HEK293 (cell line): ENCODE data around the gene EDEM3.
A peak's percentile ranks its signal among the peaks of the same experiment; 100 is the strongest.

Source experiments
- CTCF ChIA-PET: fragments of 350-600 bp; formaldehyde crosslinking; extraction: SDS; loops from one replicate; lab custom pipeline; 2021; ENCODE audit warnings: antibody characterized with exemption; lab: Yijun Ruan, JAX
- POLR2A ChIA-PET: fragments of 300-600 bp; formaldehyde crosslinking; extraction: SDS; loops from one replicate; lab custom pipeline; 2020; ENCODE audit warnings: antibody characterized with exemption, inconsistent platforms; lab: Yijun Ruan, JAX
- H3K27ac ChIP-seq: fragments of 200-500 bp; sonication (Bioruptor generic); 2 replicates; pipeline ENCODE4 v1.5.1; 2014; ENCODE audit warnings: low read depth, low read length, control low read depth, inconsistent platforms; ENCODE audit errors: extremely low read depth
- H3K36me3 ChIP-seq, 2 experiments: fragments of 200-500 bp in 1 of 2; sonication (Bioruptor generic) in 1 of 2; 1 replicate in 1 of 2; 2 replicates in 1 of 2; pipeline ENCODE4 v1.5.1; 2014 to 2017; ENCODE audit warnings: inconsistent platforms in 2 of 2, low read length in 2 of 2; ENCODE audit not compliant: control insufficient read depth in 2 of 2, insufficient read depth in 1 of 2
- H3K4me1 ChIP-seq: fragments of 200-500 bp; sonication (Bioruptor generic); 2 replicates; pipeline ENCODE4 v1.5.1; 2014; ENCODE audit warnings: mild to moderate bottlenecking, low read length, inconsistent platforms; ENCODE audit not compliant: control insufficient read depth, insufficient read depth
- H3K4me3 ChIP-seq: 2 replicates; pipeline ENCODE4 v1.5.1; 2011; ENCODE audit warnings: low read depth, mild to moderate bottlenecking, control low read depth, low read length, moderate library complexity
- H3K9me3 ChIP-seq: fragments of 200-500 bp; sonication (Bioruptor generic); 2 replicates; pipeline ENCODE4 v1.5.1; 2014; ENCODE audit warnings: low read depth, low read length, inconsistent platforms; ENCODE audit not compliant: control insufficient read depth, insufficient read depth
- GLIS1 ChIP-seq: fragments of 450-650 bp; formaldehyde crosslinking; IDR thresholded peaks from 2 replicates; pipeline ENCODE4 v1.5.1; 2016; ENCODE audit warnings: missing biosample characterization, missing genetic modification characterization
- GLIS2 ChIP-seq: fragments of 450-650 bp; formaldehyde crosslinking; IDR thresholded peaks from 2 replicates; pipeline ENCODE4 v1.5.1; 2016; ENCODE audit warnings: missing biosample characterization, missing genetic modification characterization
- INSM2 ChIP-seq: fragments of 450-650 bp; formaldehyde crosslinking; IDR thresholded peaks from 2 replicates; pipeline ENCODE4 v1.5.1; 2016; ENCODE audit warnings: missing biosample characterization, missing genetic modification characterization
- REPIN1 ChIP-seq: fragments of 450-650 bp; formaldehyde crosslinking; IDR thresholded peaks from 2 replicates; pipeline ENCODE4 v1.5.1; 2017; ENCODE audit warnings: missing biosample characterization, missing genetic modification characterization, low read depth
- ZBTB10 ChIP-seq: fragments of 450-650 bp; formaldehyde crosslinking; IDR thresholded peaks from 2 replicates; pipeline ENCODE4 v1.5.1; 2016; ENCODE audit warnings: missing biosample characterization, missing genetic modification characterization
- ZFP3 ChIP-seq: fragments of 450-650 bp; formaldehyde crosslinking; IDR thresholded peaks from 2 replicates; pipeline ENCODE4 v1.5.1; 2016; ENCODE audit warnings: low read depth, missing biosample characterization, missing genetic modification characterization
- ZNF138 ChIP-seq: fragments of 450-650 bp; formaldehyde crosslinking; IDR thresholded peaks from 2 replicates; pipeline ENCODE4 v1.5.1; 2016; ENCODE audit warnings: missing biosample characterization, missing genetic modification characterization, borderline replicate concordance
- ZNF146 ChIP-seq: fragments of 450-650 bp; formaldehyde crosslinking; IDR thresholded peaks from 2 replicates; pipeline ENCODE4 v1.5.1; 2016; ENCODE audit warnings: missing biosample characterization, missing genetic modification characterization
- ZNF175 ChIP-seq: fragments of 450-650 bp; formaldehyde crosslinking; IDR thresholded peaks from 2 replicates; pipeline ENCODE4 v1.5.1; 2016; ENCODE audit warnings: missing biosample characterization, missing genetic modification characterization
- ZNF18 ChIP-seq: fragments of 450-650 bp; formaldehyde crosslinking; IDR thresholded peaks from 2 replicates; pipeline ENCODE4 v1.5.1; 2016; ENCODE audit warnings: missing biosample characterization, missing genetic modification characterization
- ZNF2 ChIP-seq: fragments of 450-650 bp; formaldehyde crosslinking; IDR thresholded peaks from 2 replicates; pipeline ENCODE4 v1.5.1; 2016; ENCODE audit warnings: missing biosample characterization, missing genetic modification characterization
- ZNF221 ChIP-seq: fragments of 450-650 bp; formaldehyde crosslinking; IDR thresholded peaks from 2 replicates; pipeline ENCODE4 v1.5.1; 2017; ENCODE audit warnings: missing biosample characterization, missing genetic modification characterization, borderline replicate concordance
- ZNF23 ChIP-seq: fragments of 450-650 bp; formaldehyde crosslinking; IDR thresholded peaks from 2 replicates; pipeline ENCODE4 v1.5.1; 2016; ENCODE audit warnings: missing biosample characterization, missing genetic modification characterization, borderline replicate concordance
- ZNF26 ChIP-seq: fragments of 450-650 bp; formaldehyde crosslinking; IDR thresholded peaks from 2 replicates; pipeline ENCODE4 v1.5.1; 2016; ENCODE audit warnings: missing biosample characterization, missing genetic modification characterization
- ZNF324 ChIP-seq: fragments of 450-650 bp; formaldehyde crosslinking; IDR thresholded peaks from 2 replicates; pipeline ENCODE4 v1.5.1; 2016; ENCODE audit warnings: missing biosample characterization, missing genetic modification characterization
- ZNF423 ChIP-seq: fragments of 450-650 bp; formaldehyde crosslinking; IDR thresholded peaks from 2 replicates; pipeline ENCODE4 v1.5.1; 2016; ENCODE audit warnings: missing biosample characterization, missing genetic modification characterization
- ZNF501 ChIP-seq: fragments of 450-650 bp; formaldehyde crosslinking; IDR thresholded peaks from 2 replicates; pipeline ENCODE4 v1.5.1; 2016; ENCODE audit warnings: missing biosample characterization, missing genetic modification characterization
- ZNF544 ChIP-seq: fragments of 450-650 bp; formaldehyde crosslinking; IDR thresholded peaks from 2 replicates; pipeline ENCODE4 v1.5.0; 2017; ENCODE audit warnings: missing biosample characterization, missing genetic modification characterization
- ZNF555 ChIP-seq: fragments of 450-650 bp; formaldehyde crosslinking; conservative IDR thresholded peaks from 2 replicates; pipeline ENCODE4 v1.5.1; 2017; ENCODE audit warnings: missing biosample characterization, mild to moderate bottlenecking, missing genetic modification characterization, inconsistent platforms
- ZNF626 ChIP-seq: fragments of 450-650 bp; sonication (Bioruptor Pico); formaldehyde crosslinking; IDR thresholded peaks from 2 replicates; pipeline ENCODE4 v1.5.1; 2018; ENCODE audit warnings: missing biosample characterization, missing genetic modification characterization, inconsistent platforms
- ZNF654 ChIP-seq: fragments of 450-650 bp; formaldehyde crosslinking; IDR thresholded peaks from 2 replicates; pipeline ENCODE4 v1.5.1; 2016; ENCODE audit warnings: low read depth, missing biosample characterization, missing genetic modification characterization
- ZSCAN16 ChIP-seq: fragments of 450-650 bp; formaldehyde crosslinking; IDR thresholded peaks from 2 replicates; pipeline ENCODE4 v1.5.1; 2016; ENCODE audit warnings: missing biosample characterization, missing genetic modification characterization
- ZSCAN30 ChIP-seq: fragments of 450-650 bp; IDR thresholded peaks from 2 replicates; pipeline ENCODE4 v1.5.1; 2018; ENCODE audit warnings: missing biosample characterization, mild to moderate bottlenecking, missing genetic modification characterization, moderate library complexity
- ZSCAN4 ChIP-seq: fragments of 450-650 bp; formaldehyde crosslinking; IDR thresholded peaks from 2 replicates; pipeline ENCODE4 v1.5.1; 2017; ENCODE audit warnings: missing biosample characterization, missing genetic modification characterization

The EDEM3 gene

GRCh38 chr1:184664661-184665060, 90.0 kb downstream of the EDEM3 start:
- Histone ChIP-seq H3K4me1 (no peaks in the 10 kb centered on the region), H3K9me3 (no peaks in the 10 kb centered on the region), H3K36me3 (no peaks in the 10 kb centered on the region), H3K27ac (no peak overlapping the region), H3K4me3 (no peak overlapping the region)
- ChIA-PET POLR2A (no interaction called here), CTCF (interaction anchor here (0.6 to 2.6 kb wide), 50 partner anchors 9 to 1367 kb away, joined by 3 to 24 read pairs (median 4); no protein-coding TSS in a partner anchor)
- TF ChIP-seq ZNF626 (tag by site-specific recombination) (no peak), ZNF146 (no peak), ZNF221 (tag by site-specific recombination) (no peak), ZNF18 (tag by site-specific recombination) (no peak), ZNF423 (tag by site-specific recombination) (no peak), ZSCAN16 (tag by site-specific recombination) (no peak), ZNF26 (tag by site-specific recombination) (no peak), ZNF544 (tag by site-specific recombination) (no peak)

GRCh38 chr1:184664042-184664660, 90.5 kb downstream of the EDEM3 start:
- H3K9me3 ChIP-seq = no peaks in the 10 kb centered on the region
- no peak overlapping the region for H3K27ac ChIP-seq
- no peaks in the 10 kb centered on the region for H3K36me3 ChIP-seq
- ChIA-PET POLR2A (interaction anchor here (0.7 to 0.8 kb wide), 2 partner anchors 277 to 589 kb away, joined by 3 to 6 read pairs; partner anchors contain the start of gene C1orf21), CTCF (interaction anchor here (0.5 to 2.6 kb wide), 93 partner anchors 9 to 1461 kb away, joined by 3 to 24 read pairs (median 4); no protein-coding TSS in a partner anchor)
- H3K4me1 ChIP-seq = no peaks in the 10 kb centered on the region
- H3K4me3 ChIP-seq = peak overlapping the region; percentile 29
- peak; percentile 70; the same call in 1 of the 2 replicates for TF ChIP-seq ZNF2 (tag by site-specific recombination)
- peak; percentile 65; the same call in 1 of the 2 replicates for TF ChIP-seq ZSCAN30 (tag by site-specific recombination)
- TF ChIP-seq ZFP3 (tag by site-specific recombination) = no peak
- TF ChIP-seq ZNF23 = no peak
- peak; percentile 84 for TF ChIP-seq ZNF654 (tag by site-specific recombination)
- peak; percentile 73 for TF ChIP-seq GLIS2
- no peak for TF ChIP-seq ZNF175
- no peak for TF ChIP-seq ZNF324 (tag by site-specific recombination)
- TF ChIP-seq REPIN1 (tag by site-specific recombination) = no peak
- TF ChIP-seq GLIS1 (tag by site-specific recombination) = peak; percentile 42; the same call in 1 of the 2 replicates
- TF ChIP-seq ZNF138 (tag by site-specific recombination) = no peak
- no peak for TF ChIP-seq ZNF555 (tag by site-specific recombination)
- TF ChIP-seq ZBTB10 (tag by site-specific recombination) = no peak; the same call in 1 of the 2 replicates
- no peak for TF ChIP-seq INSM2
- TF ChIP-seq ZSCAN4 = no peak
- peak; percentile 42; the same call in 1 of the 2 replicates for TF ChIP-seq ZNF501
